ENCODE results near the gene C2orf49. TPM values are rescaled to one million over a fixed set of nuclear protein-coding genes. Genes with fewer than 3 reads are reported as not detected.

C2orf49 gene
- total RNA-seq, 1 experiment from 2014 or later, result 24.8 TPM

DNA sequence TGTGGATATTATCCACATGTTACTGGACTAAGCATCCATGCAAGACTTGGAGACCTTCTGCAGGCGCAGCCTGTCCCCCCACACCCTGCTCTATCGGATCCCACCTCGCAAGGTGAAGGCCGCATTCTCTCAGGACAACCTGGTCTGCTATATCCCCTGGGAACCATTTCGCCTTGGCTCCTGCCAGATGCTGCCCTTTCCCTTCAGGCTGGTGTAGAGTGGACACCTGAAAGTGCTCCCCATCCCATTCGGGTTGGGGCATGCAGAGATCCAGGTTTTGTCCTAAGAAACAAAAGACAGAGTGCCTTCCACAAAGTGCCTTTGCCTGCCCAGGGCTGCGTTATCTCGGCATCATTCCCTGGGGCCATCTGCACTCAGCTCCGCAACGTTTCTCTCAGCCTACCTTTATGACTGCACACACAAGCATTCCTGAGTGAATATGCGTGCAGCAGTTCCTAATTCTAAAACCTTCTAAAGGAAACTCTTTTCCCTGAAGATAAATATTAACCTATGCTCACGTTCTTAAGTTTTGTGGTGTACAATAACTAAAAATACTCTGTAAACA, 41.0 kb downstream of the C2orf49 start:
- H3K9me3 ChIP-seq (ENCODE audit: low read depth, low read length, poor library complexity, severe bottlenecking), result no peaks in the 10 kb centered on the region
- intact Hi-C loops (cut with micrococcal nuclease; ENCODE audit: unreplicated experiment), result no loop called here
- H3K27ac ChIP-seq (ENCODE audit: low read depth, low read length, poor library complexity, severe bottlenecking), result no peak overlapping the region
- no peaks in the 10 kb centered on the region for H3K27me3 ChIP-seq (replicated peaks; ENCODE audit: insufficient read depth, low read depth, low read length, poor library complexity)
- H3K36me3 ChIP-seq (ENCODE audit: insufficient read depth, low read length, poor library complexity, severe bottlenecking), result no peaks in the 10 kb centered on the region
- CTCF ChIA-PET, result no interaction called here
- TF ChIP-seq EZH2 (IDR thresholded peaks at IDR 0.05; ENCODE audit: borderline replicate concordance, low read depth, low read length, poor library complexity, severe bottlenecking), result no peak
- TF ChIP-seq, protein P1, sequence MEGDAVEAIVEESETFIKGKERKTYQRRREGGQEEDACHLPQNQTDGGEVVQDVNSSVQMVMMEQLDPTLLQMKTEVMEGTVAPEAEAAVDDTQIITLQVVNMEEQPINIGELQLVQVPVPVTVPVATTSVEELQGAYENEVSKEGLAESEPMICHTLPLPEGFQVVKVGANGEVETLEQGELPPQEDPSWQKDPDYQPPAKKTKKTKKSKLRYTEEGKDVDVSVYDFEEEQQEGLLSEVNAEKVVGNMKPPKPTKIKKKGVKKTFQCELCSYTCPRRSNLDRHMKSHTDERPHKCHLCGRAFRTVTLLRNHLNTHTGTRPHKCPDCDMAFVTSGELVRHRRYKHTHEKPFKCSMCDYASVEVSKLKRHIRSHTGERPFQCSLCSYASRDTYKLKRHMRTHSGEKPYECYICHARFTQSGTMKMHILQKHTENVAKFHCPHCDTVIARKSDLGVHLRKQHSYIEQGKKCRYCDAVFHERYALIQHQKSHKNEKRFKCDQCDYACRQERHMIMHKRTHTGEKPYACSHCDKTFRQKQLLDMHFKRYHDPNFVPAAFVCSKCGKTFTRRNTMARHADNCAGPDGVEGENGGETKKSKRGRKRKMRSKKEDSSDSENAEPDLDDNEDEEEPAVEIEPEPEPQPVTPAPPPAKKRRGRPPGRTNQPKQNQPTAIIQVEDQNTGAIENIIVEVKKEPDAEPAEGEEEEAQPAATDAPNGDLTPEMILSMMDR (conservative IDR thresholded peaks at IDR 0.05; ENCODE audit: low read depth, low read length), result no peak
- no peak for DNase-seq (ENCODE audit: low spot score)
- POLR2A ChIA-PET (ENCODE audit: low non-redundant PET), result no interaction called here
- H3K4me1 ChIP-seq (ENCODE audit: insufficient read depth, low read length, poor library complexity, severe bottlenecking), result no peaks in the 10 kb centered on the region
- no peak overlapping the region for H3K4me3 ChIP-seq (ENCODE audit: low read depth, low read length, poor library complexity, severe bottlenecking)
- BruUV-seq (replicated peaks), result no TSS peak

DNA sequence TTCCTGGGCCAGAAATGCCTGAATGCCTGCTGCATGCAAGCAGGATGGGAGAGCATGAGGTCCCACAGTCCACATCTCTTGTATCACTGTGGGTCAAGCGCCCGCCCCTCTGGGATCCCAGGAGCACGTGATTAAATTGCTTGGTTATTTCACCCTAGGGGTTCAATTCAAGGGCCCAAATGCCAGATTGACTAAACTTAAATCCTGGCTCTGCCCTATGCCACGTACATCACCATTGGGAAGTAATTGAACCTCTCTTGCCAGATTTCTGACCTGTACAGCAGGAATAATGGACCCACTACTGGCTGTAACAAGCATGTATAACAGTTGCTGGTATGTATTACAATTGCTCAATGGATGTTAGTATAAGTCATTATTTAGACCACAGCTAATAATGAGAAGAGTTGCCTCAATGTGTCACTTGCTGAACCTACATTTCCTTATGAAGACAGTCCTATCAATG, 41.6 kb downstream of the C2orf49 start:
- H3K27ac ChIP-seq (ENCODE audit: low read depth, low read length, poor library complexity, severe bottlenecking), result no peak overlapping the region

DNA sequence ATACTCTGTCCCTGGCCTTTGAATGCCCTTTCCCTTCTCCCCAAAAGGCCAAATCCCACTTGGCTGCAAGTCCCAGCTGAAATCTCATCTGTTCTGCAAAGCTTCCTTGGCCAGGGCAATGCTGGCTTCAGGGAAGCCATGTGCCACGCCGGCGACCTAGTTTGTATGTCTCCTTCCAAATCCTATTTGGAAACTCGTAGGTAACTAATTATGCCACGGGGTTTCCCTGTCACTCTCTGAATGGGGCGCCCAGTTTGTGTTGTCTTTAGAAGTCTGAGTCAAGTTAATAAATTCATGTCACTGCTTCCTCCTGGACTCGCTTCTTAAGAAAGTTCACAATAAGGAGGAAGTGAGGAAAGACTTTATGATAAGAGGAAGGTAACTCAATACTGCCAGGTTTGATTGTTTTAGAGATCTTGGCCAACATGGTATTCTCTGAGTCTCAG, 42.4 kb downstream of the C2orf49 start:
- no peak for DNase-seq (ENCODE audit: low spot score)
- Histone ChIP-seq H3K4me3 (ENCODE audit: low read depth, low read length, poor library complexity, severe bottlenecking) (no peak overlapping the region), H3K36me3 (ENCODE audit: insufficient read depth, low read length, poor library complexity, severe bottlenecking) (no peaks in the 10 kb centered on the region), H3K9me3 (ENCODE audit: low read depth, low read length, poor library complexity, severe bottlenecking) (no peaks in the 10 kb centered on the region), H3K4me1 (ENCODE audit: insufficient read depth, low read length, poor library complexity, severe bottlenecking) (no peaks in the 10 kb centered on the region), H3K27me3 (replicated peaks; ENCODE audit: insufficient read depth, low read depth, low read length, poor library complexity) (no peaks in the 10 kb centered on the region), H3K27ac (ENCODE audit: low read depth, low read length, poor library complexity, severe bottlenecking) (no peak overlapping the region)
- TF ChIP-seq EZH2 (IDR thresholded peaks at IDR 0.05; ENCODE audit: borderline replicate concordance, low read depth, low read length, poor library complexity, severe bottlenecking), result no peak
- TF ChIP-seq, protein P1 (conservative IDR thresholded peaks at IDR 0.05; ENCODE audit: low read depth, low read length), result no peak
- BruUV-seq (replicated peaks), result no TSS peak
- CTCF ChIA-PET, result no interaction called here
- POLR2A ChIA-PET (ENCODE audit: low non-redundant PET), result no interaction called here
- intact Hi-C loops (cut with micrococcal nuclease; ENCODE audit: unreplicated experiment), result no loop called here

More for the DNA sequence above, 41.6 kb downstream of the C2orf49 start:
- no peak overlapping the region for H3K4me3 ChIP-seq (ENCODE audit: low read depth, low read length, poor library complexity, severe bottlenecking)
- POLR2A ChIA-PET (ENCODE audit: low non-redundant PET), result no interaction called here
- no peaks in the 10 kb centered on the region for H3K36me3 ChIP-seq (ENCODE audit: insufficient read depth, low read length, poor library complexity, severe bottlenecking)
- intact Hi-C loops (cut with micrococcal nuclease; ENCODE audit: unreplicated experiment), result no loop called here
- no peaks in the 10 kb centered on the region for H3K4me1 ChIP-seq (ENCODE audit: insufficient read depth, low read length, poor library complexity, severe bottlenecking)
- TF ChIP-seq EZH2 (IDR thresholded peaks at IDR 0.05; ENCODE audit: borderline replicate concordance, low read depth, low read length, poor library complexity, severe bottlenecking), result no peak
- TF ChIP-seq, protein P1 (conservative IDR thresholded peaks at IDR 0.05; ENCODE audit: low read depth, low read length), result no peak
- CTCF ChIA-PET, result no interaction called here
- DNase-seq (ENCODE audit: low spot score), result no peak
- BruUV-seq (replicated peaks), result no TSS peak
- H3K27me3 ChIP-seq (replicated peaks; ENCODE audit: insufficient read depth, low read depth, low read length, poor library complexity), result no peaks in the 10 kb centered on the region
- H3K9me3 ChIP-seq (ENCODE audit: low read depth, low read length, poor library complexity, severe bottlenecking), result no peaks in the 10 kb centered on the region
